ENCODE measurements around the gene TSEN15.

Gene TSEN15

GRCh38 chr1:184052194-184052559 is 647 bp downstream of the TSEN15 start:
- H3K4me3 ChIP-seq (ENCODE audit: low read length): peak overlapping the region; percentile 83
- TF ChIP-seq, protein P1, sequence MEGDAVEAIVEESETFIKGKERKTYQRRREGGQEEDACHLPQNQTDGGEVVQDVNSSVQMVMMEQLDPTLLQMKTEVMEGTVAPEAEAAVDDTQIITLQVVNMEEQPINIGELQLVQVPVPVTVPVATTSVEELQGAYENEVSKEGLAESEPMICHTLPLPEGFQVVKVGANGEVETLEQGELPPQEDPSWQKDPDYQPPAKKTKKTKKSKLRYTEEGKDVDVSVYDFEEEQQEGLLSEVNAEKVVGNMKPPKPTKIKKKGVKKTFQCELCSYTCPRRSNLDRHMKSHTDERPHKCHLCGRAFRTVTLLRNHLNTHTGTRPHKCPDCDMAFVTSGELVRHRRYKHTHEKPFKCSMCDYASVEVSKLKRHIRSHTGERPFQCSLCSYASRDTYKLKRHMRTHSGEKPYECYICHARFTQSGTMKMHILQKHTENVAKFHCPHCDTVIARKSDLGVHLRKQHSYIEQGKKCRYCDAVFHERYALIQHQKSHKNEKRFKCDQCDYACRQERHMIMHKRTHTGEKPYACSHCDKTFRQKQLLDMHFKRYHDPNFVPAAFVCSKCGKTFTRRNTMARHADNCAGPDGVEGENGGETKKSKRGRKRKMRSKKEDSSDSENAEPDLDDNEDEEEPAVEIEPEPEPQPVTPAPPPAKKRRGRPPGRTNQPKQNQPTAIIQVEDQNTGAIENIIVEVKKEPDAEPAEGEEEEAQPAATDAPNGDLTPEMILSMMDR (conservative IDR thresholded peaks at IDR 0.05; ENCODE audit: low read length): no peak
- DNase-seq (ENCODE audit: low read depth): peak; percentile 17

- H3K4me3 ChIP-seq (ENCODE audit: low read length): peak overlapping the region; percentile 83
- TF ChIP-seq, protein P1 (conservative IDR thresholded peaks at IDR 0.05; ENCODE audit: low read length): no peak
- no peak for DNase-seq (ENCODE audit: low read depth)
Observed at GRCh38 chr1:184052750-184053149, 1.2 kb downstream of the TSEN15 start.

- TF ChIP-seq, protein P1 (conservative IDR thresholded peaks at IDR 0.05; ENCODE audit: low read length): no peak
- no peak overlapping the region for H3K4me3 ChIP-seq (ENCODE audit: low read length)
- DNase-seq (ENCODE audit: low read depth): no peak
Observed at GRCh38 chr1:184053881-184054280, 2.4 kb downstream of the TSEN15 start.

- H3K4me3 ChIP-seq (ENCODE audit: low read length): no peak overlapping the region
- DNase-seq (ENCODE audit: low read depth): peak; percentile 96
Observed at GRCh38 chr1:184056921-184057555, 5.5 kb downstream of the TSEN15 start.

GRCh38 chr1:184059887-184060286 is 8.4 kb downstream of the TSEN15 start:
- TF ChIP-seq, protein P1 (conservative IDR thresholded peaks at IDR 0.05; ENCODE audit: low read length): no peak
- no peak overlapping the region for H3K4me3 ChIP-seq (ENCODE audit: low read length)
- DNase-seq (ENCODE audit: low read depth): no peak

More at GRCh38 chr1:184056921-184057555, 5.5 kb downstream of the TSEN15 start:
- TF ChIP-seq, protein P1 (conservative IDR thresholded peaks at IDR 0.05; ENCODE audit: low read length): no peak

- no peak overlapping the region for H3K4me3 ChIP-seq (ENCODE audit: low read length)
- TF ChIP-seq, protein P1 (conservative IDR thresholded peaks at IDR 0.05; ENCODE audit: low read length): no peak
- DNase-seq (ENCODE audit: low read depth): peak; percentile 64
Observed at GRCh38 chr1:184060316-184060715, 8.8 kb downstream of the TSEN15 start.

DNA sequence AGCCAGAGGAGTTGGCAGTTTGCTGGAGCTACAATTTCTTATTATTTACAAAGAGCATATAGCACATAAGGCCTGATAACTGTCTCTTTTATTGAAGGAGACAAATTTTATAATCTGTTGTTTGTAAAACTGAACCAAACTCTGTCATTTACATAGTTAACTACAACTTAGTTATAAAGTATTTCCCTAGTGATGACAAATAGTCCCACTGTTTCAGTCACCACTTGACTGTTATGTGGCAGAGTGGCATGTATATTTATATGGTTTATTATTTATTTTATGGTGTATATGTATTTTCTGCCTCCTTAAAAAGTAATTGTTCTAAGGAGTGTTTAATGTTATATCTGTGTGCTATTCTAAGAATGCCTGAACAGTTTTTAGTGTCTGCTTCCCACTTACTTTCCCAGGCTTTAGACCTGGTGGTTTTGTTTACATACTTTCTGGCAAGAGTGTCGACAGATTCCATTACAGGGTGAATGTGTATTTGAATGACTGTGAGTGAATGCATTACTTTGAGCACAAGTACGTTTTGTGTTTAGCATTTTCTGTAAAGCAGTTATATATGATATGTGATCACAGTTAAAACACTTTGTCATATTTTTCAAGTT is 10.0 kb downstream of the TSEN15 start:
- H3K4me3 ChIP-seq (ENCODE audit: low read length): no peak overlapping the region
- peak; percentile 83 for DNase-seq (ENCODE audit: low read depth)
- TF ChIP-seq, protein P1 (conservative IDR thresholded peaks at IDR 0.05; ENCODE audit: low read length): no peak
